Sigmoid colon (tissue), 4 donors: ENCODE measurements around the gene GEMIN2.

Source experiments
- CTCF ChIP-seq, 4 experiments: fragments of 450-650 bp in 3 of 4; fragments of 200-600 bp in 1 of 4; IDR thresholded peaks; one replicate each; pipeline ENCODE4 v1.5.1; 2016 to 2019; ENCODE audit warnings: antibody characterized with exemption in 4 of 4, mild to moderate bottlenecking in 3 of 4, moderate library complexity in 2 of 4
- POLR2AphosphoS5 ChIP-seq, 4 donors: sonication (generic); formaldehyde crosslinking; IDR thresholded peaks; one replicate each; pipeline ENCODE4 v1.6.1; 2017; ENCODE audit warnings: antibody characterized with exemption in 4 of 4

- no peak for TF ChIP-seq CTCF (IDR thresholded peaks at IDR 0.05)
- TF ChIP-seq POLR2AphosphoS5 (IDR thresholded peaks at IDR 0.05) = peak in 1 of 4 donors; percentile 17
Observed at GRCh38 chr14:39102265-39102968, 11.7 kb upstream of the GEMIN2 start.
